Activated effector memory CD4-positive, alpha-beta T cell treated with Interleukin-2 at 50 U/mL for 16 hours (primary cell): ENCODE measurements around the gene PKNOX2.

Experiments
- DNase-seq: peaks from one replicate; pipeline ENCODE4 v3.0.0-alpha.2; 2020

Gene PKNOX2

DNA sequence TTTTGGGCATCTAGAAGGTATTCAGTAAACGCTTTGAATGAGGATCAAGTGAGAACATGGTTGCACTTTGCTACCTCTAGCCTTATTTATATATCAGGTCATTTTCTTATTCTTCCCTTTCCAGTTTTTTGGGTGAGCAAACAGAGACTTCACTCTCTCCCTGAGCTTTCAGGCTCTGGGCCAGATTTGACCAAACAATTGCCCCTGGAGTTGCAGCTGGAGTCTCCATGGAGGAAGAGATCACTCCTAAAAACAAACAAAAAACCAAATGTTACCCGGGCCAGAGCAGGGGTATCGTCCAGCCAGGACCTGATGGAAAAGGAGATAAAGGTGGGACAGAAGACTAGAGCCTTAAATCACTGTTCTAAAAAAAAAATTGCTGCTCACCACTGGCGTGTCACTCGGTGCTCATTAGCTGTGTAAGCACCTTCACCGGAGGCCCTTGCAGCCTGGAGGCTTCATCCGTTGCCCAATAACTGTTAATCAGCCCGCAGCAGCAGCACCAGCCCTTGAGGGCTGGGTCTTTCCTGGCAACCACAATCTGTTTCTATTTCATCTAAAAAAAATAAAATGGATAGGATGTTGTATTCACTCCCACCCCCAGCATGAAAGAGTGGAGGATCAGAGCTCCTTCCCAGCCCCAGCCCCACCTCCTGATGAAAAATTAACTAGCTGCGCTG, 125.0 kb downstream of the PKNOX2 start:
- no peak for DNase-seq

DNA sequence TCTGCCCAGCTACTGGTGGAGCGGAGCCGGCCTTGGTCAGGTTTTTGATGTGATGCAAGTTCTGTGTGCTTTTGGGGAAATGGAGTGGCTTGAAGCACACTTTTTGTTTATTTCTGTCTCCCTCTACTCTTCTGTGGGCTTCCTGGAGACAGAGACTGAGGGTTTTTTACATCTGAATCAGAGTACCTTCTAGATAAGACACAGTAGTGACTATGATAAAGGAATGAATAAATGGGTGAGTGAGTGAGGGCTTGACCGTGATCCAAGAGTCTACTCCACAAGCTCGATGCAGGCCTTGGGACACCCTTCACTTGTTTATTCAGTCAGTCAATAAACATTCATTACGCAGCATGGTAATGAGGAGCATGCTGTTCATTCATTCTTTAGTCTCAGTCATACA, 125.7 kb downstream of the PKNOX2 start:
- DNase-seq = no peak

DNA sequence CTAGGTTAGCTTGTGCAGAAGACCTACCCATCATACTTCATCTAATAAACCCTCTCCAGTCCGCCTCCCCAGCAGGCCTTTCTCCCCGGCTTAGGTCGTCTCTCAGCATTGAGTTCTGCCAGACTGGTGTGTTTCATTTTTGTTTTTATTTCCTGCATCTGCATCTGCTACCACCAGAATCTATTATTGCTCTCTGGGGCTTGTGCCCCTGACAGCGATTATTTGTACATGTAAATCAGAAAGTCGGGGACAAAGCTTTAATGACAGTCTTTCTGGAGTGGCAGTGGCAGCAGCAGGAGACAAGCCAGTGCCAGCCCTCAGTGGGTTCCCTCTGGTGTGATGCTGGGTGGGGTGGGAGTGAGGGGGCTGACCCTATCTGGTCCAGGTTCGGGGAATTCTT, 127.5 kb downstream of the PKNOX2 start:
- no peak for DNase-seq

DNA sequence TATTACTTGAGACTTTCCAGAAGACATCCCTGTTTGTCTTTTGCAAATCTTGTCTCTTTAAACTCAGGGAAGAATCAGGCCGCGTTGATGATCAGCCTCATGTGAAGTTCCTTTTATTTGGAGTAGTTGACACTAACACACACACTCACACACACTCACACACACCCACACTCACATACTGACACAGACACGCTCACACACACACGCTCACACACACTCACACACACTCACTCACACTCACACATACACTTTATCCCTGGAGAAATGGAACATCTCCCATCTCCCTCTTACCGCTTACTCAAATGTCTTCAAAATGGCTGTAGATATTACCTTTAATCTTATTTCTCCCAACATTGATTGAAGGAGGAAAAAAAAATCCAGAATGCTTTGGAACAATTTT, 129.0 kb downstream of the PKNOX2 start:
- DNase-seq = no peak

DNA sequence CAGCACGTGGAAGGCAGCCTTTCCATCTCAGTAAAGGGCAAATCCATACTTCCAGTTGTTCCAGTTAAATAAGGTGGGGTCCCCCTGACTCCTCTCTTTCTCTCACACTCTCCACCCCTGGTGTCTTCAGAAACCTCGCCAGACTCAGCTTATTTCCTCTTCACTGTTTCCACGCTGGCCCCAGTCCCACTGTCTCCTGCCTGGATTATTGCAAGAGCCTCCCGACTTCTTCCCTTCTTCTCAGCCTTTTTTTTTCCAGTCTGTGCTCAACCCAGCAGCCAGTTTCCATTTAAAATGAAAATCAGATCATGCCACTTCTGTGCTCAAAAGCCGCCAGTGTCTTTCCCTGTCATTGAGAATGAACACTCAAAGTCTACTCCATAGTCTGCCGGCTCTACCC, 131.4 kb downstream of the PKNOX2 start:
- DNase-seq = no peak

- DNase-seq = no peak
Observed at GRCh38 chr11:125297346-125297915, 132.9 kb downstream of the PKNOX2 start.

GRCh38 chr11:125299061-125299615, 134.6 kb downstream of the PKNOX2 start:
- DNase-seq = no peak

DNA sequence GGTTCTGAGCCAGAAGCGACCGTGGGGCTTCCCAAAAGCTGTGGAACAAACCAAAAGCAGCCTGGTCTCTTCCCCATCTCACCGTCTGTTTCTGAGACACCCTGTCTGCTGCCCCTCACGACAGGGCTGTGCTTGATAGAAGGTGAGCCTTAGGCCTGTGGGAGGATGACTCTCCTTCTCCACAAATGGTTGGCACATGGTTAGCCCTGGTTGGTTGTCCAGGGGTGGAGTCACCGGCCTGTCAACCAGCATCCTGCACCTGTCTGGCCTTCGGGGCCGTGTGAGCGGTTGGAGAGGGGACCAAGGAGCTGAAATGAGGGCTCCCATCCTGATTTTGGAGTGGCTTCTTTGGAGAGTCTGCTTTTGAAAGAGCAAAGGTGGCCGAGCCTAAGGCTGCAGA, 135.3 kb downstream of the PKNOX2 start:
- no peak for DNase-seq

GRCh38 chr11:125300791-125301218, 136.3 kb downstream of the PKNOX2 start:
- no peak for DNase-seq

- no peak for DNase-seq
Observed at GRCh38 chr11:125301346-125301745, 136.8 kb downstream of the PKNOX2 start.

GRCh38 chr11:125303186-125303585, 138.6 kb downstream of the PKNOX2 start:
- DNase-seq = no peak

DNA sequence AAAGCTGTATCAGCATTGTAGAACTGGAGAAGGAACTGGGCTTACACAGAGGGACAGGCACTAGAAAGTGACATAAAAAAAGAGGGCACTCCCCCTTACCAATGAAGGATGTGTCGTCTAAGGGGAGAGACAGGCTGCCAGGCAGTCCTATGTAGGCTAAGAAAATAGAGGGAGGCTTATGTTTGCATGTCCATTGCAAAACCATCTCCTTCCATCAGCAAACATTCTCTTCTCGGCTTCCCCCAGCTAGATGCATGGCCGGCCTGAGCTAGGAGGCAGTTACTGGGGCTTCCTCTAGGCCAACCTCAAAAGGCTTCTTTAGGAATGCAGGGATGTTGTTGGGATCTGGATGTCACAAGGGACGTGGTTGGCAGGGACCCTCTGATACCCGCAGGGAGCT, 139.1 kb downstream of the PKNOX2 start:
- no peak for DNase-seq

DNA sequence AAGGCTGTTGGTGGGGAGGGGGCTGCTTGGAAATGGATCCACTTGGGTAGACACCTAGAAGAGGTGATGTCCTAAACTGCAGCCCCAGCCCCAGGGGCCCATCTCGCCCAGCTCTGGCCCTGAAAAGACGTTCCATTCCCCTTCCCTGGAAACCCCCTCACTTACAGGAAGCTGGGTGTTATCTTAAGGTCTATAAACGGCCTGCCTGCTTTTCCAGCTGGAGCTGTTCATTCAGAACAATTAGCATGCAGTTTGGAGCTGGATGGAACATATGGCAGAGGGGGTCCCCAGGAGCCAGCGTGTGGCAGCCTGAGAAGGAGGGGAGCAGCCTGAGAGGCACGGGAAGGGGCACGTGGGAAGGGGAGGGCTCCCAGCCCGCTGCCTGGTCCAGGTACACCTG, 139.6 kb downstream of the PKNOX2 start:
- no peak for DNase-seq

DNA sequence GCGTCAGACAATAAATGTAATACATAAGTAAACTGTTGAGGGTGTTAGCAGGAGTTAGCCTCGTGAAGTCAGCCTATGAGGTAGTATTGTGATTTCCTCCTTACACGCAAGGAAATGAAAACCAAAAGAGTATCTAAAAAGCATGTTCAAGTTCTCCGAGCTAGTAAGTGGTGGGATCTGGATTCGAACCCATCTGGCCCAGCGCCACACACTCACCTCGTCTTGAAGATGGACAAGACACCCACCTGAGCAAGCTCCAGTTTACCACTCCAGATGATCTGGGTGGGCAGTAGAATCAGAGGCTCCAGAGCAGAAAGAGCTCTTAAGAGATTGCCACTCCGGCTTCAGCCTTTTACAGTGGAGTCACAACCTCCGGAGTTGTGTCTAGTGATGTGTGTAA, 140.3 kb downstream of the PKNOX2 start:
- no peak for DNase-seq

DNA sequence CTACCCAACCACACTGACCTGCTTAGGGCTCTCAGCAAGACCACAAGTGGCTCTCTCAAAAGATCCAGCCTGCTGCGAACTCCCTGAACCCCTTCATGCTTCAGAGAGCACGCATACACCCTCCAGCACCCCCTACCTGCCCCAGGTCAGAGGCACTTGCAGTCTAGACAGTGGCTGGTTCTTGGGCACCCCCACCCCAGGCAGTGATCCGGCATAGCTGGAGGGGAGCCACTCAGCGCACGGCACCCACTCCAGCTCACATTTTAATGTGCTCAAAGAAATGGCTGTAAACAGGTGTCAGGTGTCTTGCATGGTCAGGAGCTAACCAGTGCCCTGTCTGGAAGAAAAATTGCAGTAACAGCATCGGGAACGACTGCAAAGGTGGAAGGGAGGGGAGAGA, 140.8 kb downstream of the PKNOX2 start:
- DNase-seq = no peak

- DNase-seq = no peak
Observed at GRCh38 chr11:125306476-125306875, 141.9 kb downstream of the PKNOX2 start.

DNA sequence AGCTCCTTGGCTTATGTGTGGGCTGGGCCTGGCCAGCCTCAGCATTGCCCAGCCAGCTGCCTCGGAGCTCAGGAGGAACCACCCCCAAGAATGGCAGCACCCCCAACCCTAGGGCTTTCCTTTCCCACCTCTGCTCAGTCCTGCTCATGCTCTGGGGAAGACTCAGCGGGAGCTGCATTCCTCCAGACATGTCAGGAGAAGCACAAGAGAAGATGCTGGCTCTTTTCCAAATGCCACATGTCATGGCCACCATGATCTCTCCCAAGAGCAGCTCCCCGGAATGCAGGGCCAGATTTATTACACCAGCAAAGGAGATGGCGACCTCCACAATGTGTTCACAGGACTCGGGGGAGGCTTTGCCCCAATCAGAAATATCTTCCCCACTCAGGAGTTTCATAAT, 143.7 kb downstream of the PKNOX2 start:
- no peak for DNase-seq

GRCh38 chr11:125312391-125312790, 147.8 kb downstream of the PKNOX2 start:
- DNase-seq = no peak

GRCh38 chr11:125312812-125313211, 148.3 kb downstream of the PKNOX2 start:
- no peak for DNase-seq

DNA sequence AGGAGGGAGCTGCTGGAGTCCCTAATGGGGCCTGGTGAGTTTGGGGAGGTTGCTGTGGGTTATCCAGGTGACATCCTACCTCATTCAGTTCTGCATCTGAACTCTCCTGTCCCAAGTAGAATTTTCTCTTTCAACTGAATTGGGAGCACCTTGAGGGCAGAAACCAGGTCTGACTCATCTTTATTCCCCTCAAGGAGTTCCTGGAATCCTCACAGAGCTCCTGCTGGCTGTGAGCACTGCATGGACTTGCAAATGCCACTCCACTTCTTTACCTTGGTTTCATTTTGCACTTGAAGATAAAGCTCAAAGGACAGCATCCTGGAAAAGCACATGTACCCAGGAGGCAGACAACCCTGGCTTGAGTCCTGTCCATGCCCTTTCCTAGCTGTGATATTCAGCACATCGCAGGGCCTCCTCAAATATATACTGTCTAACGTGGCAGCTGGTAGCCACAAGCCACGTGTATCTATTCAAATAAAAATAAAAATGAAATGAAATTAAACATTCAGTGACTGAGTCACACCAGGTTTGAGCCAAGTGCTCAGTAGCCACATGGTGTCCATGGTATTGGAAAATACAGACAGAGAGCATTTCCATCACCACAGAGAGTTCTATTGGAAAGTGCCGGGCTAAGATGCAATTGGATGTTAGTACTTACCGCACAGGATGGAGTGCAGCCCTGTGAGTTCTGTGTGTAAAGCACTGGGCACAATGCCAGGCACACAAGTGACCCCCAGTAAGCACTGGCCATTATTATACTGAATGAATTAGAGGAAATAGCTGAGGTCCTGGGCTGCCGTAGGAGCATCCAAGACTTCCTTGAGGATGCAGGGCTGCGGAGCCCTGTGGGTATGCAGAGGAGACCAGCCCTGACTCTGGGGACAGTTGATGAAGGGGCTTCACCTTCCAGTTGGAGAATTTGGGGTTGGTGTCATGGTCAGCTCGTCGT, 149.0 kb downstream of the PKNOX2 start:
- no peak for DNase-seq

DNA sequence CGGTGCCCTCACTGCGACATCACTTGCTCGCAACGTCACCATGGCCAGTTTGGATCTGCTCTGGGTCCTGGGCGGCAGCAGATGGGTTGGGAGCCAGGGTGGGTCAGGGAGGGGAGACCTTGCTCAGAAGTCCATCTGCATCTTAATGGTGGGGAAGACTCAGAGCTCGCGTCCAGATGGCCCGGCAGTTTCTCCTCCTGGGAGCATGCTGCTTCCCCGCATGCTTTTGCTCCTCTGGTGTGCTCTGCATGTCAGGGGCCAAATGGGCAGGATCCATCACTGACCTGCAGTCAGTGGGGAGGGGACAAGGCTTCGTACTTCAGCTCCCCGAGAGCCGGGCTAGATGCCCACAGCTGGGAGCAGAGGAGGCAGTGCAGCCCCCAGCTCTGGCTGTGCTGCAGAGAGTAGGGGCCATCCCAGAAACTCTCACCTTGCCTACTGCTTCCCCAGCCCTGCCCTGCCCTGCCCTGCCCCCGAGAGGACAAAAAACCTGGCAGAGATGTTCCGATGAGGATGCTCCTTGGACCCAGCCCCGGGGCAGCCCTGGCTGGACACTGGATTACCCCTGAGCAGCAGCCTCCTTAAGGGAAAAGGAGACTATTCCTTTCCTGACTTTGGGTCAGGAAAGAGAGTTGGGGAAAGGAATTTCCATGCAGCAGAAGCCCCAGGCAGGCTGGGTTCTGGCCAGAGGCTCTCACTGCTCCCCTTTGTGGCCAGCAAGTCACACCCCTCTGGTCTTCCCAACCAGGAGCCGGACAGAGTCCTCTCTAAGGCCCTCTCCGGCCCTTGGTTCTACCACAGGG, 149.9 kb downstream of the PKNOX2 start:
- no peak for DNase-seq

DNA sequence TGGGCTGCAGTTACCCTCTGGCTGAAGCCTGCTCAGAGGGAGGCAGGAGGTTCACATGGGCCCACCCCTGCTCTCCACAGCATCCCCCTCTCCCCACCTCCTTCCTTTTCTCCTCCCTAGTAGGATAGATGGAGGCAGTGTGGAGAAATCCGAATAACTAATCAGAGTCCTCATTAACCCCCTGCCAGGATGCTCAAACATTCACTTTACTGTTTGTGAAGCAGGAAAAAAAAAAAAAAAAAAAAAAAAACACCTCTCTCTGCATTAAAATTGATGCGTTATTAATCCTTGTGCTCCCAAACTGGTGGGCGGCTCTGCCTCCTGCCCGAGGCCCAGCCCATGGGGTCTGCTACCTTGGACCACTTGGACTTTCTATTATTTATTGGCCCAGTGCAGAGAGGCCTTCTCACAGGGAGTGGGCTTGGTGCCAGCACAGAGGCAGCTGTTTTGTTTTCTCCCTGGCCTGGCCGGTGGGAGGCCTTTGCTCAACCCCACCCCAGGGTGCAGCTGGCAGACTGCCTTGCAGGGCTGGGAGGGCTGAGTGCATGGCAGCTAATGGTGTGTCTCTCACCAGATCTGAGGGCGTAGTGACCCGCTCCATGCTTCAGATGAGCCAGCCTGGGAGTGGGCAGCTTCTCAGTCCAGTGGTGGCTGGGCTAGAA, 150.7 kb downstream of the PKNOX2 start:
- DNase-seq = no peak
